GM10248 (cell line): ENCODE data around the gene TMEM109.

ENCODE experiments used
- CTCF ChIA-PET: fragments of 300-600 bp; sonication (Branson Sonifier 250); formaldehyde crosslinking; extraction: SDS; loops from one replicate; lab custom pipeline; 2021; ENCODE audit warnings: antibody characterized with exemption; lab: Yijun Ruan, JAX
- POLR2A ChIA-PET: fragments of 350-650 bp; sonication (Branson Sonifier 250); formaldehyde crosslinking; extraction: SDS; loops from one replicate; lab custom pipeline; 2020; ENCODE audit warnings: antibody characterized with exemption; lab: Yijun Ruan, JAX
- DNase-seq: peaks from one replicate; pipeline ENCODE4 v3.0.0; 2012; ENCODE audit errors: extremely low spot score
- CTCF ChIP-seq: IDR thresholded peaks from 2 replicates; pipeline ENCODE4 v1.5.1; 2012; ENCODE audit warnings: mild to moderate bottlenecking, low read depth; ENCODE audit errors: extremely low read depth, missing control alignments, control extremely low read depth

The TMEM109 gene

DNA sequence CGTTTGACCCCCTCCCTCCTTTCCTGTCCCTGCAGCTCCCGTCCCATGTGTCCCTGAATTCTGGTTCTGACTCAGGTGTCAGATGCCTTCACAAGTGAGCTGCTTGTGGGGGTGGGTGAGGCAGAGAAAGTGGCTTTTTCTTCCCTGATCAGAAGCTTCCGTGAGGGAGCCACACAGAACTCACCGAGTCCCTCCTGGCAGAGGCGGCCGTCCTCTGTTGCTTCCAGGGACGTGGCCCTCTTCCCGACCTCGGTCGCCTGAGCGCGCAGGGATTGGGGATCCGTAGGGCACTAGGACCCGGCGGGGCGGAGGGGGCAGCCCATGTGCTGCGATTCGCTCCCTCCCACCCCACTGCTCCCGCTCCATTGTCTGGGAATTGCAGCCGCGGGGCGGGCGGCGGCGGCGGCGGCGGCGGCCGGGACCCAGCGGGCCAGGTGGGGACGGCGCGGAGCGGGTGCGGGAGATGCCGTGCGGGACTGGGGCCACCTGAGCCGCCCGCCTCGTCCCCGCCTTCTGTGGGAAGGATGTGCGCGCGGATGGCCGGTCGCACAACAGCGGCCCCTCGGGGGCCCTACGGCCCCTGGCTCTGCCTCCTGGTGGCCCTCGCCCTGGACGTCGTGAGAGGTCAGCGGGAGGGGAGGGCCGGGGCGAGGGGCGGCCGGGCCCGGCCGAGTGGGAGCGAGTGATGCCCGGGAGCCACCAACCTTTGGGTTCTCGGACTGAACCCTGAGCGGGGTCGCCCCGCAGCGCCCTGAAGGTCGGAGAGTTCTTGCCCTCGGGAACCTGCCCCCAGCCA lies 10.3 kb downstream of the TMEM109 start, which contains the start of gene TMEM132A:
Gene TMEM132A, plus strand, starts transcription at position 351 of the 796 bp plus-strand sequence. Its CDS starts 174 bp downstream, at position 525.
- ChIA-PET POLR2A (no interaction called here), CTCF (interaction anchor here (1.2 to 1.8 kb wide), 5 partner anchors 9 to 370 kb away, joined by 3 to 8 read pairs (median 5); partner anchors contain the start of gene VWCE)
- peak; percentile 8 for TF ChIP-seq CTCF
- peak; percentile 71 for DNase-seq

DNA sequence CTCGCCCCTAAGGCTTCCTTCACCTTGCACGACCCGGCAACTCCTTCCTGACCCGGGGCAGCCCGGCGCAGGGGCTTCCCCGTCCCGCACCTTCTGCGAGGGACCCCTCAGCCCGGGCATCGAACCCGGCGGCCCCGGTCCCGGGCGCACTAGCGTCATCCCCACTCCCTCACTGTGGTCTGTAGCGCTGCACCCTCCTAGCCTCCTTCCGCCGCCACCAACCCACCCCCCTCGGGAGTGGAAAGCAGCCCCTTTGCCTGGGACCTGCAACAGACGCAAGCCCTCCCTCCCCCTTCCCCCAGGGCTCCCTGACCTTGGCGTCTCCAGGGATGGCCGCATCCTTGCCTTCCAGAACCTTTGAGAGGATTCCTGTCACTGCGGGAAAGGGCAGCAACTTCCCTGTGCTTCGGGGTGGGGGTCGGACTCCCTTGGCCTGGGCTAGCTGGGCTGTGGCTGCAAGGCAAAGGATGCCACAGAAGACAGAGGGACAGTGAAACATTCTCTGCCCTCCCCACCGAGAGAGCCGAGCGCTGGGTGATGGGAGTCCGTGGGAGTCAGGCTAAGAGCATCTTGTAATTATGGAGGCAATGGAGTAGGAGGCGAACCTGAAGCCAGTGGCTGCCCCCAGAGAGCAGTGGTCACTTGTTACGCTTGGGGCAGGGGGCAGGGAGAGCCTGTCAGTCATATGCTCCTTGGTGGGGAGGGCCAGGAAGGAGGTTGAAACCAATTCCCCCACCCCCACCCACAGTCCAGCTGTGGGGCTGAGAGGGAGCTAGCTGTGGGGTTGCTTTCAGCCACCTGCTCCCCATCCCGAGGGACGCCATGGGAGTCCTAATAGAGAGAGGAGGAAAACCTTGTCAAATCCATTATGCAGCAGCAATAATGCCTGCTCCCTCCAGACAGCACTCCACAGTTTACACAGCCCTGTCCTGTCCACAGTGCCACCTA lies 11.2 kb downstream of the TMEM109 start:
- ChIA-PET CTCF (interaction anchor here (1.3 to 1.9 kb wide), 2 partner anchors 10 to 26 kb away, joined by 4 to 5 read pairs; no protein-coding TSS in a partner anchor), POLR2A (no interaction called here)
- TF ChIP-seq CTCF = no peak
- DNase-seq = no peak

DNA sequence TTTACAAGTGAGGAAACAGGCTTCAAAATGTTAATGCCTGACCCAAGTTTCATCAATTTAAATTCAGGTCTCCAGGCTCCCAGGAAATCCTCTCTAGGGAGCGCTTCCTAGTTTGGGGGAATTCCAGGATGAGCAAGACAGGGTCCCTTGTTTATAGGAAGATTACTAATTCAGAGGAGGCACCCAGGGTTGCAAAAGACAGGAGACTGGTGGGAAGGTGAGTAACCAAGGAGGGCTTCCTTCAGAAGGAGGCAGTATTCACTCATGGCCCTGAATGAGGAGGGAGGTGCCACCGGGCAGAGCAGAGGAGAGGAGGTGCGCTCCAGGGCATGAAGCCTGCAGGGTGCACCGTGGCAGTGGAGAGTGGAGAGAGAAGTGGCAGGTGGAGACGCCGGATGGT lies 11.9 kb downstream of the TMEM109 start:
- no peak for TF ChIP-seq CTCF
- POLR2A ChIA-PET = no interaction called here
- no peak for DNase-seq
- CTCF ChIA-PET = interaction anchor here (1.3 to 1.9 kb wide), 2 partner anchors 10 to 27 kb away, joined by 4 to 5 read pairs; no protein-coding TSS in a partner anchor

DNA sequence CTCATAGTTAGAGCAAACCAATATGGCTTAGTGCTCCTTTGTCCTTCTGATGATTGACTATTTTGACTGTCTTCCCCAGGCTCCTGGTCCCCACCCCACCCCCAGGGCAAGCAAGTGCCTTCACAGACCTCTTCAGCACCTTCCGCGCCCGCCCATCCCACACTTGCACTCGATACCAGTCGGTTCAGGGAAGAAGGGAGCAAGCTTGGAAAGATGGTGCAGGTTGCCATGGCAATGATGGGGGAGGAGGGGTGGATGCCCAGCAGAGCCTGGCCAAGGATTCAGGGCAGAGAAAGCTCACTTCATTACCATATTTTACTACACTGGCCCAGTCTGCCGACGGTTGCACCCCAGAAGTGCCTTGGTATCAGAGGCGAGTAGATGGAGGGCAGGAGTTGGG lies 12.5 kb downstream of the TMEM109 start:
- ChIA-PET CTCF (interaction anchor here (0.9 to 2.5 kb wide), 5 partner anchors 8 to 29 kb away, joined by 3 to 9 read pairs (median 5); no protein-coding TSS in a partner anchor), POLR2A (interaction anchor here (0.8 kb wide), 1 partner anchor 14 kb away, joined by 3 read pairs; no protein-coding TSS in a partner anchor)
- no peak for DNase-seq
- no peak for TF ChIP-seq CTCF

DNA sequence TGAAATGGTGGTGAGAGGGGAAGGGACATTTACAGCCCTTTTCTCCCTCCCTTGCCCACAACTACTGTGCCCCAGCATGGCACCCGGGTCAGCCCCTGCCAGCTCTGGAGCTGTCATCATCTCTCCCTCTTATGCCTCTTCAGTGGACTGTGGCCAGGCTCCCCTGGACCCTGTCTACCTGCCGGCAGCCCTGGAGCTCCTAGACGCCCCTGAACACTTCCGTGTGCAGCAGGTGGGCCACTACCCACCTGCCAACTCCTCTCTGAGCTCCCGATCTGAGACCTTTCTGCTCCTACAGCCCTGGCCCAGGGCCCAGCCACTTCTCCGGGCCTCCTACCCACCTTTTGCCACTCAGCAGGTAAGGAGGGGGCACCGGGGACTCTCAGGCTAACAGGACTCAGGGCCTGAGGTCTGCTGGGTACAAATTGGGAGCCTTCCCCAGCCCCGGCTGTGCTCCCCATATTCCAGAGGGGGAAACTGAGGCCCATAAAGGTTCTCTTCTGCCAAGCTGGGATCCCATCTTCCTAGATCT lies 13.2 kb downstream of the TMEM109 start:
- DNase-seq = no peak
- ChIA-PET CTCF (interaction anchor here (0.9 to 2.5 kb wide), 6 partner anchors 8 to 44 kb away, joined by 3 to 9 read pairs (median 4); no protein-coding TSS in a partner anchor), POLR2A (interaction anchor here (0.8 kb wide), 1 partner anchor 13 kb away, joined by 3 read pairs; no protein-coding TSS in a partner anchor)
- TF ChIP-seq CTCF = no peak
